ENCODE measurements around the gene GPATCH2L. TPM values are rescaled to one million over a fixed set of nuclear protein-coding genes. Genes with fewer than 3 reads are reported as not detected.

GPATCH2L gene
- polyA plus RNA-seq, 2 of the 4 experiments (the other 2 are of a cell fraction) = 19.6 to 30.9 TPM

DNA sequence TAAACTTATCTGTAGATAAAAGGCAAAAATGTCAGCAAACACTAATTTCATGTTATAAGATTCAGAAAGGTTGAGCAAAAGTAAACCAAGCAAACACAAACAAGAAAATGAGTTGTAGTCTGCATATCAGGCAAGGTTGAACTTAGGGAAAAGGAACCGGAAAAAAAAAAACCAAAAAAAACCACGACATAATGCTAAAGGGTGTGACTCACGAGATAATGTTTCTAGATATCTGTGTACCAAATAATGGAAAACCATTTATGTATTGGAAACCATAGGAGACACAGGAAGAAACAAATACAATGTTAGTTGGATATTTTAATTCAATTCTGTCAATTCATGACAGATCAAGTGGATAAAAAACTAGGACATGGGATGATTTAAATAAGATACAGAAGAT lies 60.5 kb downstream of the GPATCH2L start (continued):
- TF ChIP-seq, protein P1, sequence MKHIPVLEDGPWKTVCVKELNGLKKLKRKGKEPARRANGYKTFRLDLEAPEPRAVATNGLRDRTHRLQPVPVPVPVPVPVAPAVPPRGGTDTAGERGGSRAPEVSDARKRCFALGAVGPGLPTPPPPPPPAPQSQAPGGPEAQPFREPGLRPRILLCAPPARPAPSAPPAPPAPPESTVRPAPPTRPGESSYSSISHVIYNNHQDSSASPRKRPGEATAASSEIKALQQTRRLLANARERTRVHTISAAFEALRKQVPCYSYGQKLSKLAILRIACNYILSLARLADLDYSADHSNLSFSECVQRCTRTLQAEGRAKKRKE (CRISPR knock-in tag; IDR thresholded peaks at IDR 0.05; ENCODE audit: low read depth) = no peak

- CTCF ChIA-PET = interaction anchor here (1.2 kb wide), 1 partner anchor 17 kb away, joined by 3 read pairs; no protein-coding TSS in a partner anchor
- Histone ChIP-seq H3K4me1 (no peaks in the 10 kb centered on the region), H3K4me2 (no peak overlapping the region), H3K27ac (no peak overlapping the region), H3K4me3 (no peak overlapping the region), H3K9me3 (no peaks in the 10 kb centered on the region; the same call in 2 of the 3 replicates)
- no peak for FAIRE-seq
- POLR2A ChIA-PET = no interaction called here
- ATAC-seq = no peak
- TF ChIP-seq KDM5A (IDR thresholded peaks at IDR 0.05) = no peak
- TF ChIP-seq ZNF302 (CRISPR knock-in tag; IDR thresholded peaks at IDR 0.05) = no peak
- no peak for TF ChIP-seq CBX2 (IDR thresholded peaks at IDR 0.05; ENCODE audit: borderline replicate concordance, low read depth)
- 89% methylated on average over 3 of the region's 3 CpGs for WGBS (ENCODE audit: missing lambda C conversion rate)
- no peak for DNase-seq (ENCODE audit: low read depth in 1 of 2, low spot score in 1 of 2)
Measured at GRCh38 chr14:76217179-76217578, 65.5 kb downstream of the GPATCH2L start.

DNA sequence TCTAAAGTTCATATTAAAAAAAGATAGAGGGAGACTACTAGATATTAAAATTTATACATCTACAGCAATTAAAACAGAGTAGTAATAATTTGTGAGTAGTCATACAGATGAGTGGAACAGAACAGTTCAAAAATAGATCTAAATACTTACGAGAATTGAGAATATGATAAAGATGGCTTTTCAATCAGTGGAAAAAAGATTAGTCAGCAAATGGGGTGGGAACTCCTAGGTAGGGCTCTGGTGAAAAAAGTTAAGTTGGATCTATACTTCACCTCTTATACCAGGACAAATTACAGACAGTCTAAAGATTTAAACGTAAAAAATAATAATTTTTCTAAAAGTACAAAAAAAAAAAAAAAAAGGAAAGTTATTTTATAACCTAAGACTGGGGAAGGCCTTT lies 66.9 kb downstream of the GPATCH2L start:
- WGBS (ENCODE audit: missing lambda C conversion rate) = 91% methylated on average over 2 of the region's 2 CpGs
- TF ChIP-seq ZFP36 (IDR thresholded peaks at IDR 0.05; ENCODE audit: borderline replicate concordance, partially characterized antibody) = no peak
- peak; percentile 35 for TF ChIP-seq MAFK (IDR thresholded peaks at IDR 0.05; ENCODE audit: partially characterized antibody)
- ChIA-PET CTCF (no interaction called here), POLR2A (no interaction called here)
- no peak overlapping the region for H3K27ac ChIP-seq
- H3K4me3 ChIP-seq = no peak overlapping the region
- no peak for ATAC-seq
- FAIRE-seq = no peak
- H3K4me1 ChIP-seq = no peaks in the 10 kb centered on the region
- no peak overlapping the region for H3K4me2 ChIP-seq
- no peak for DNase-seq (ENCODE audit: low read depth in 1 of 2, low spot score in 1 of 2)
- H3K9me3 ChIP-seq = no peaks in the 10 kb centered on the region; the same call in 2 of the 3 replicates

DNA sequence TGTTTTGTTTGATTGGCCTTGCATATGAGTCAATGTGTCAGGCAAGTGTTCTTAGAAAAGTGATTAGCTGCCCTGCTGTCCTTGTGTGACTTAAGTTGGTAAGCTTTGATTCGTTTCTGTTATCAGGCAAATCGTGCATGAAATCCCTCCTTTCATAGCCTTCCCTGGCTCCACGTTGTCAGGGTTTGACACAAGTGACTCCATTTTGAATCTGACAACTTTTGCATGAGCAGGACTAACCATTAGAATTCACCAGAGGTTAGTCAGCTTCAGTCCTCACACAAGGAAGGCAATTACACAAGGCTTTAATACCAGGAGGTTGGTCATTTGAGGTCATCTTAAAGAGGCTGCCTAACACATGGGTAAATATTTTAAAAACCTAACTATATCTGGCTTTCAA lies 68.2 kb downstream of the GPATCH2L start:
- FAIRE-seq = no peak
- ATAC-seq = no peak
- WGBS (ENCODE audit: missing lambda C conversion rate) = 73% methylated on average over 3 of the region's 3 CpGs
- no peak for DNase-seq (ENCODE audit: low read depth in 1 of 2, low spot score in 1 of 2)
- Histone ChIP-seq H3K27ac (no peak overlapping the region), H3K9me3 (no peaks in the 10 kb centered on the region), H3K4me2 (no peak overlapping the region), H3K4me1 (no peaks in the 10 kb centered on the region), H3K4me3 (no peak overlapping the region)
- no peak for TF ChIP-seq HOXB5 (CRISPR knock-in tag; IDR thresholded peaks at IDR 0.05)
- TF ChIP-seq TFCP2L1 (CRISPR knock-in tag; IDR thresholded peaks at IDR 0.05) = no peak
- no peak for TF ChIP-seq HEYL (CRISPR knock-in tag; IDR thresholded peaks at IDR 0.05)
- no peak for TF ChIP-seq JUNB (IDR thresholded peaks at IDR 0.05)
- no peak for TF ChIP-seq RCOR1 (IDR thresholded peaks at IDR 0.05; ENCODE audit: low read depth, low read length)
- TF ChIP-seq NR3C1 (IDR thresholded peaks at IDR 0.05) = no peak
- no peak for TF ChIP-seq PBX3 (IDR thresholded peaks at IDR 0.05)
- TF ChIP-seq EHF (CRISPR knock-in tag; IDR thresholded peaks at IDR 0.05) = no peak
- TF ChIP-seq SREBF2 (IDR thresholded peaks at IDR 0.05) = no peak
- TF ChIP-seq, protein P2, sequence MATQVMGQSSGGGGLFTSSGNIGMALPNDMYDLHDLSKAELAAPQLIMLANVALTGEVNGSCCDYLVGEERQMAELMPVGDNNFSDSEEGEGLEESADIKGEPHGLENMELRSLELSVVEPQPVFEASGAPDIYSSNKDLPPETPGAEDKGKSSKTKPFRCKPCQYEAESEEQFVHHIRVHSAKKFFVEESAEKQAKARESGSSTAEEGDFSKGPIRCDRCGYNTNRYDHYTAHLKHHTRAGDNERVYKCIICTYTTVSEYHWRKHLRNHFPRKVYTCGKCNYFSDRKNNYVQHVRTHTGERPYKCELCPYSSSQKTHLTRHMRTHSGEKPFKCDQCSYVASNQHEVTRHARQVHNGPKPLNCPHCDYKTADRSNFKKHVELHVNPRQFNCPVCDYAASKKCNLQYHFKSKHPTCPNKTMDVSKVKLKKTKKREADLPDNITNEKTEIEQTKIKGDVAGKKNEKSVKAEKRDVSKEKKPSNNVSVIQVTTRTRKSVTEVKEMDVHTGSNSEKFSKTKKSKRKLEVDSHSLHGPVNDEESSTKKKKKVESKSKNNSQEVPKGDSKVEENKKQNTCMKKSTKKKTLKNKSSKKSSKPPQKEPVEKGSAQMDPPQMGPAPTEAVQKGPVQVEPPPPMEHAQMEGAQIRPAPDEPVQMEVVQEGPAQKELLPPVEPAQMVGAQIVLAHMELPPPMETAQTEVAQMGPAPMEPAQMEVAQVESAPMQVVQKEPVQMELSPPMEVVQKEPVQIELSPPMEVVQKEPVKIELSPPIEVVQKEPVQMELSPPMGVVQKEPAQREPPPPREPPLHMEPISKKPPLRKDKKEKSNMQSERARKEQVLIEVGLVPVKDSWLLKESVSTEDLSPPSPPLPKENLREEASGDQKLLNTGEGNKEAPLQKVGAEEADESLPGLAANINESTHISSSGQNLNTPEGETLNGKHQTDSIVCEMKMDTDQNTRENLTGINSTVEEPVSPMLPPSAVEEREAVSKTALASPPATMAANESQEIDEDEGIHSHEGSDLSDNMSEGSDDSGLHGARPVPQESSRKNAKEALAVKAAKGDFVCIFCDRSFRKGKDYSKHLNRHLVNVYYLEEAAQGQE (IDR thresholded peaks at IDR 0.05) = no peak
- no peak for TF ChIP-seq KDM5A (IDR thresholded peaks at IDR 0.05)
- TF ChIP-seq ZSCAN20 (CRISPR knock-in tag; IDR thresholded peaks at IDR 0.05) = no peak
- TF ChIP-seq CEBPB (IDR thresholded peaks at IDR 0.05) = no peak
- TF ChIP-seq BCL3 (IDR thresholded peaks at IDR 0.05) = no peak
- TF ChIP-seq RAD21 (conservative IDR thresholded peaks at IDR 0.05 in 1 of 2, IDR thresholded peaks at IDR 0.05 in 1 of 2) = no peak
- no peak for TF ChIP-seq HDAC2 (IDR thresholded peaks at IDR 0.05)
- no peak for TF ChIP-seq ZNF302 (CRISPR knock-in tag; IDR thresholded peaks at IDR 0.05)
- TF ChIP-seq, protein P3, sequence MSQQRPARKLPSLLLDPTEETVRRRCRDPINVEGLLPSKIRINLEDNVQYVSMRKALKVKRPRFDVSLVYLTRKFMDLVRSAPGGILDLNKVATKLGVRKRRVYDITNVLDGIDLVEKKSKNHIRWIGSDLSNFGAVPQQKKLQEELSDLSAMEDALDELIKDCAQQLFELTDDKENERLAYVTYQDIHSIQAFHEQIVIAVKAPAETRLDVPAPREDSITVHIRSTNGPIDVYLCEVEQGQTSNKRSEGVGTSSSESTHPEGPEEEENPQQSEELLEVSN (IDR thresholded peaks at IDR 0.05; ENCODE audit: borderline replicate concordance, low read depth) = no peak
- ChIA-PET POLR2A (no interaction called here), CTCF (interaction anchor here (1.0 to 1.3 kb wide), 3 partner anchors 17 to 169 kb away, joined by 3 to 5 read pairs (median 3); no protein-coding TSS in a partner anchor)

Data from A549 (cell line).